ENCODE data around the gene PDE4B.
"Not testable (repeated sequence)": the region's sequence is repeated elsewhere in the genome, so short reads cannot be mapped to it uniquely, and the experiment has no call there.

PDE4B gene

GRCh38 chr1:66375125-66375524 lies 582.4 kb downstream of the PDE4B start:
- DNase-seq, result no peak

DNA sequence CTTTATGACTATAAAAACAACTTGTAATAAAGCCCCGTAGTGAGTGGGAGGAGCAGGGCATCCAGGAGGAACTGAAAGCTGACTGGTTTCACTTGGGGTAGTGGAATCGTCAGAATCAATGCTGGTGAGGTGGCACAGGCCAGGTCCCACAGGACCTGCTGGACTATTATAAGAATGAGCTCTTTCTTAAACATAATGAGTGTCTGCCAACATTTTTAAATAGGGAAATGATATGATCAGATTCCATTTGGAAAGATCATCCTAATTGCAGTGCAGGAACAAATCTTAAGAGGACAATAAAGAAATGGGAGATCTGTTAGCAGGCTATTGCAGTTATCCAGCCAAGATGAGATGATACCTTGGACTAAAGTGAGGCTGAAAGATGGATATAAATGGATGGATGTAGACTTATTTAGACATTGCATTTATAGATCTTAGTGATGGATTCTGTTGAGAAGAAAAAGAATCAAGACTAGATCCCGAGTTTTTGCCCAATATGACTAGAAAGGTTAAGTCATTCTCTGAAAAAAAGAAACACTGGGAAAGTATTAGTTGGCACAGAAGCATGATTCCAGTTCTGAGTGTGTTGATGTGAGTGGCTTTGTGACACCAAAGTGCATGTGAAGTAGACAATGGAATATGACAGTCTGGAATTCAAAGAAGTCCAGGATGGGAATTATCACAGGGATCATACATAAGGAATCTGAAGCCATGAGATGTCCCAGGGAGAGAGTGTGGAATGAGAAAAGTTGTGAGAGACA lies 587.9 kb downstream of the PDE4B start:
- no peak for DNase-seq

GRCh38 chr1:66381621-66382275 lies 589.1 kb downstream of the PDE4B start:
- DNase-seq, result no peak

DNA sequence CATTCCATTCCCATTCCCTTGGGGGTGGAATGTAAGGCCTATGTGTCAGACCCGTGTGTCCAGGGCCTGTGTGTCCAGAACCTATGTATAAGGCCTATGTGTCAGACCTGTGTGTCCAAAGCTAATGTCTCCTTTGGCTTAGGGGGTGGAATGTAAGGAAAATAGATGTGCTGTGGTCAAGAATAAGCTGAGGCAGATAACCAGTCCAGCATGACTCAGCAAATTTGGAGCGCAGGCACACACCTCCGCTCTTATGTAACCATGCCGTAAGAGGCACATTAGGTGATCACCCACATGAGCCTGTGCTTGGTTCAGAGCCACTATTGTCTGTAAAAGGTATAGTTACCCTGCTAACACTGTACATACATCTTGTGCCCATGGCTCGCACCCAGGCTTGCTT lies 590.5 kb downstream of the PDE4B start:
- no peak for DNase-seq

DNA sequence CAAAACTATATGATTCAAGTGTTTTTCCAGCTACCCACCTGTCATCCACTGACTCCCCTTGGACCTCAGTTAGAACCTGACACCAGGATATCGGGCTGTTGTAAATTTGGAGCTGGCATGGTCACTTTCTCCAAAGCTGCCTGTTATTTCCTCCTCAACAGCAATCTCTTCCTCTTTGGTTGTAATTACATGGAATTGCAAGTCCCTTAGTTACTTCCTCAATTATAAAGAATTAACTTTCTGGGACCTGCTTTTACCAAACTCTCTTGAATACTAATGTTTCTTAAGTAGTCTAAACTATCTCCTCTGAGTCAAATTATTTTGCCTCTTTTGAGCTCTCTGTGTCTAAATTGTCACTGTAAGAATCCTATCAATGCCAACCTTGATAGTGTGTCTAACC lies 590.9 kb downstream of the PDE4B start:
- DNase-seq, result no peak

- no peak for DNase-seq
Measured at GRCh38 chr1:66384258-66384921, 591.7 kb downstream of the PDE4B start.

- no peak for DNase-seq
Measured at GRCh38 chr1:66386712-66387111, 594.0 kb downstream of the PDE4B start.

- no peak for DNase-seq
Measured at GRCh38 chr1:66388913-66389312, 596.2 kb downstream of the PDE4B start.

DNA sequence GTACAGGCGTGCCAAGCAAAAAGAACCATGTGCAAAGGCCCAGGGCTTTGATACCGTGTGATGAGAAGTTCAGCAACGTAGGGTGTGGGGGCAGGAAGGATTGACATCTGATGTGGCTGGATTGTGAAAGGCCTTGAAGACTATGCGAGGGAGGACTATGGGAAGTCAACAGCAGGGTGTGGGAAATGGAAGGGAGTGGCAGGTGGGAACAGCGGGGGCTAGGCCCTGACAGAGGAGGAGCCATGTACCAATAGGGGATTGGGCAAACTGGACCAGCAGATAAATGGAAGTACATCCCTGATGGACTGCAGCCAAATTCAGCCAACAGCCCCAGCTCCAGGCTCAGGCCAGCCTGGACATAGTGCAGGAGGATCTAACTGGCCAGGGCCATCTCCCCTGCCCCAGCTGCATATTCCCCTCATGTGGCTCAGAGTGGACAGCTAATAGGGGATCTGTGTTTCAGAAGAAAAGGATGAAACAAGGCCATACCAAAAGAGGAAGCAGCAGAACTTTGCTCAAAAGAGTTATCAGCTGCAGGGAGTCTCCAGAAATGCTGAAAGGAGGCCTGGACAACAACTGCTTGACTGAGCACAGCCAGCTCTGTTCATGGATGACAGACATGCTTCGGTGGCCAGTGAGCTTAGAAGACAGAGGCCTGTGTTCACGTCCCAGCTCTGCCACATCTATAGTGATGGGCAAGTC lies 601.0 kb downstream of the PDE4B start:
- DNase-seq, result no peak

DNA sequence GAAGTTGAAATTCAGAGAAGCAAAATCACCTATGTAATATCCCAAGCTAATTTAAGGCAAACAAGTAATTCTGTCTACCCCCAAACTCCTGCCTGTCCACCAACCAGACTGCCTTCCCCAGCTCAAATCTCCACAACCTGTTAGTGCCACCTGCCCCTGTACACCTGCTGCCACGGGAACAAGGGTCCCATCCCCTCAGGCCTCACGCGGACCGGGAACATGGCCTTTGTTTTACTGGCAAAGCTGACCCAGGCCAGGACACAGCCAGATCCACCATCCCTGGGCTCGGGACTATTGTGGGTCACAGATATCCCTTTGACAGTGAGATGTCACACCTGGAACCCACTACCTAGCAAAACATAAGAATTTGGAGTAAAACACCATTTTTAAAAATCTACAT lies 601.9 kb downstream of the PDE4B start:
- DNase-seq, result no peak

DNA sequence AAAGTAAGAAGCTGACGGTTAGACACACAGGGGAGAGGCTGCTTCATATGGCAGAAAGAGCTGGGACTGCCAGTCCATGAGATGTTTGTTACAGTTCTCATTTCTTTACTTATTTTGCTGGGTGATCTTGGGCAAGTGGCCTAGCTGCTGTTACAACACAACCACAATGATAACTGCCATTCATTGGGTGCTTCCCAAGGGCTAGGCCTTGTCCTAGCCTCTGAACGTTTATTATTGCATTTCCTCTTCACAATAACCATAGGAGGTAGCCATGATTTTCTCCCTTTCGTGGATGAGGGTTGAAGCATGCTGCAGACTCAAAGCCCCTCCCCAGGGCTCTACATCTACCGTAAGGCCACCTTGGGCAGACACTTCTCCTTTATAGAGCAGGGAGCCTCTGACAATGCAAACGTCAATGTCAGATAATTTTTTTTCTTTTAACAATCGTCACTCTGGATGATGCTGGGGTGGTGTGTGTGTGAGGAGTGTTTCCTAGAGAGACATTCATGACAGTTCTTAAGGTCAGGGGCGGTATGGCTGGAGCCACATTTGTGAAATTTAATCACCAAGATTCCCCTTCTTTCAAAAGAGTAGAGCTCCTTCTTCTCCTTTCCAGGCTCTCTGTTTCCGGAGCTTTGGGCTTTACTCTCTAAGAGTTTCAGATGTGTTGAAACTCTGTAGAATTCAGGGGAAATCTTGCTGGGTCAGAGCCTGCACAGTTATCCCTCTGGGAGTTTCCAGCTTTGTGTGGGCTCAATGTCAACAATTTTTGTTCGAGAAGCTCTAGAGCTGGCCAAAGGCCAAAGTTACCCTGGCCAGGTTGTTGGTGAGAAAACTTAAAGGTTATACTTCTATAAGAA lies 602.7 kb downstream of the PDE4B start:
- no peak for DNase-seq

GRCh38 chr1:66396212-66396890 lies 603.7 kb downstream of the PDE4B start:
- DNase-seq, result no peak

GRCh38 chr1:66397192-66397591 lies 604.5 kb downstream of the PDE4B start:
- DNase-seq, result no peak

DNA sequence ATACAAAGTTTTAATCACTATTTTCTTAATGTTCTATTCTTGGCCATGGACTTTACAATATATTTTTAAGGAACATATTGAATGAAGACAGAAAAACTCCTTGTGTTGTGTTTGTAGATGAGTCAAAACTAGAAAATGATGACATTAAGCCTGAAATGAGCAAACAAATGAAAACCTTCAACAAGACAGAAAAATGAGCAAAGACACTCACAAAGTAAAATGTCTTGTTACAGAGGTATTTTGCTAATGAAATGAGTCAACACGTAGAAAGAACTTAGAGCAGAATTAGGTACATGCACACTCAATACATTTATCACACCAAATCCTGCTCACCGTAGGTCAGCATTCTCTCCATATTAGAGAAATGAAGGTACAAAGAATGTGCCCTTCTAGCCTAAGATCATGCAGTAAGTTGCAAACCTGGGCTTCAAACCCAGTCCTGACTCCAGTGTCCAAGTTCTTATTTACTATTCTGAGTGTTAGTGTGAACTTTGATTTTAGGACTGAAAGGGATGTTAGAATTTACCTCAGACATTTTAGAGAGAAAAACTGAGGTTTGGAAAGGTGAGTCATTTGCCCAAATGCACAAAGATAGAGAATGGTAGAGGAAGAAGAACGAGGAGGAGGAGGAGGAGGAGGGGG lies 607.3 kb downstream of the PDE4B start:
- no peak for DNase-seq

DNA sequence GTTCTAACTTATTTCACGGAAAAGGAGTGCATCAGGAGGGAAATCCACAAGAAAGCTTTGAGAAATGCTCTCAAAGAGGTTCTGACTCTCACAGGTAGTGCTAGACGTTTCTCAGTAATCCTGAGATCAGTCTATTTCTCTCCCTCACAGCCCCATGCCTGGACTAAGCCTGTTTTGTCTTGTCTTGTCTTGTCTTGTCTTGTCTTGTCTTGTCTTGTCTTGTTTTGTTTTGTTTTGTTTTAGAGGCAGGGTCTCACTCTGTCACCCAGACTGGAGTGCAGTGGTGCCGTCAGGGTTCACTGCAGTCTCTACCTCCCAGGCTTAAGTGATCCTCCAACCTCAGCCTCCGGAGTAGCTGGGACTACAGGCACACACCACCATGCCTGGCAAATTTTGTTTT lies 608.0 kb downstream of the PDE4B start:
- no peak for DNase-seq

GRCh38 chr1:66401244-66401643 lies 608.5 kb downstream of the PDE4B start:
- no peak for DNase-seq

GRCh38 chr1:66402194-66402593 lies 609.5 kb downstream of the PDE4B start:
- DNase-seq, result peak; percentile 80

GRCh38 chr1:66403007-66403731 lies 610.5 kb downstream of the PDE4B start:
- no peak for DNase-seq

- DNase-seq, result no peak
Measured at GRCh38 chr1:66405061-66405460, 612.4 kb downstream of the PDE4B start.

- DNase-seq, result not testable (repeated sequence)
Measured at GRCh38 chr1:66411449-66411848, 618.8 kb downstream of the PDE4B start.

DNA sequence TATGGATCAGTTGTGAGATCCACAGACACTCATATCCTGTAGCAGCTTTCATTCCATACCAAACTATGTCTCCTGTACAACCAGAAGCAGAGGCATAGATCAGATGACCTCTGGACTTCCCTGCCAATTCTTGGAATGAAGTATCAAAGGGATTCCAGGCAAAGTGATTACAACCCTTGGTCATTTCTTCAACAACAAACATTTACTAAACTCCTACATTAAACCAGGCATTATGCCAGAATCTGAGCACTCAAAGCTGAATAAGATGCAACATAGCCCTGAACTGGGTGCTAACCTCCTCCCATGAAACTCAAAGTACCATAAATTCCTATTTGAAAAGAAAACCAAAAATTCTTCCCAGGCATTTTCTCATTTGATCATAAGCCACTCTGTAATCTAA lies 620.0 kb downstream of the PDE4B start:
- DNase-seq, result no peak
